Brain microvascular endothelial cell (primary cell): Measurements from ENCODE around the gene OR2A25.

Experiments
- DNase-seq: peaks from one replicate; pipeline ENCODE4 v3.0.0-alpha.2; 2020
- H3K27ac ChIP-seq: fragments of 250-450 bp; sonication (Bioruptor Pico); 2 replicates; pipeline ENCODE4 v1.5.1; 2020; ENCODE audit warnings: mild to moderate bottlenecking, moderate library complexity
- H3K27me3 ChIP-seq: fragments of 250-450 bp; sonication (Bioruptor Pico); replicated peaks from 2 replicates; pipeline ENCODE4 v1.5.1; 2020; ENCODE audit warnings: mild to moderate bottlenecking
- H3K36me3 ChIP-seq: fragments of 250-450 bp; sonication (Bioruptor Pico); replicated peaks from 2 replicates; pipeline ENCODE4 v1.5.1; 2020; ENCODE audit warnings: mild to moderate bottlenecking
- H3K4me3 ChIP-seq: 2 replicates; pipeline ENCODE4 v1.5.1; 2011; ENCODE audit warnings: low read depth, mild to moderate bottlenecking, control low read depth, low read length, moderate library complexity
- CTCF ChIP-seq: IDR thresholded peaks from 2 replicates; pipeline ENCODE4 v1.5.1; 2011; ENCODE audit warnings: low read depth, mild to moderate bottlenecking, moderate library complexity, low read length, control low read depth, inconsistent platforms; ENCODE audit errors: missing control alignments
- in situ Hi-C: cut with HindIII; loops from 2 replicates; pipeline ENCODE4 v1.10.0; 2017; ENCODE audit warnings: low sequenced_read_pairs, low pct_ligation_motif_present

The OR2A25 gene

GRCh38 chr7:144069511-144069910, at the start of gene OR2A25:
Gene OR2A25, plus strand, starts transcription at chr7:144069811. Its CDS starts 4,409 bp downstream, at chr7:144074220.
- H3K27me3 ChIP-seq = no peaks in the 10 kb centered on the region

DNA sequence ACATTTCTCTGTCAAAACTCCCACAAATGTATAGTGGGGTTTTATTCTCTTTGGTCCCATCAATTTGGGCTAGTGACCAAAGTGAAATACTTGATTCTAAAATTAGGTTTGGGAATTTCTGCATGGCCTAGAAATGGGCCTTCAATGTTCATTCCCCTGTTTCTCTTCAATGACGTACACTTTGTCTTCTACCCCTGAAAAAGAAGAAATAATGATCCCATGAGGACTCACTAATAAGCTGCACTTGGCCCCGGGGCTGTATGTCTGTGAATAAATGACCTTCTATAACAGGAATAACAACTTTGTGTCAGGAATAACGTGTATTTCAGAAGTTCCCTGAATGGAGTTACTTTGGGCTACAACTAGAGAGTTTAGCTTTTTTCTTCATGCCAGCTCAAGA, 49.3 kb upstream of the OR2A25 start:
- Histone ChIP-seq H3K4me3 (no peak overlapping the region), H3K36me3 (no peaks in the 10 kb centered on the region), H3K27me3 (no peaks in the 10 kb centered on the region), H3K27ac (no peak overlapping the region)
- no peak for DNase-seq
- in situ Hi-C loops = no loop called here
- TF ChIP-seq CTCF = no peak

More at GRCh38 chr7:144069511-144069910, at the start of gene OR2A25:
- H3K36me3 ChIP-seq = no peaks in the 10 kb centered on the region
- H3K27ac ChIP-seq = no peak within 1 kb of the TSS
- no peak for TF ChIP-seq CTCF
- H3K4me3 ChIP-seq = no peak within 1 kb of the TSS
- in situ Hi-C loops = no loop called here
- DNase-seq = no peak

- Histone ChIP-seq H3K4me3 (no peak overlapping the region), H3K36me3 (no peaks in the 10 kb centered on the region), H3K27me3 (no peaks in the 10 kb centered on the region), H3K27ac (no peak overlapping the region)
- in situ Hi-C loops = no loop called here
- no peak for TF ChIP-seq CTCF
- DNase-seq = no peak
Observed at GRCh38 chr7:144022169-144022568, 47.4 kb upstream of the OR2A25 start.

DNA sequence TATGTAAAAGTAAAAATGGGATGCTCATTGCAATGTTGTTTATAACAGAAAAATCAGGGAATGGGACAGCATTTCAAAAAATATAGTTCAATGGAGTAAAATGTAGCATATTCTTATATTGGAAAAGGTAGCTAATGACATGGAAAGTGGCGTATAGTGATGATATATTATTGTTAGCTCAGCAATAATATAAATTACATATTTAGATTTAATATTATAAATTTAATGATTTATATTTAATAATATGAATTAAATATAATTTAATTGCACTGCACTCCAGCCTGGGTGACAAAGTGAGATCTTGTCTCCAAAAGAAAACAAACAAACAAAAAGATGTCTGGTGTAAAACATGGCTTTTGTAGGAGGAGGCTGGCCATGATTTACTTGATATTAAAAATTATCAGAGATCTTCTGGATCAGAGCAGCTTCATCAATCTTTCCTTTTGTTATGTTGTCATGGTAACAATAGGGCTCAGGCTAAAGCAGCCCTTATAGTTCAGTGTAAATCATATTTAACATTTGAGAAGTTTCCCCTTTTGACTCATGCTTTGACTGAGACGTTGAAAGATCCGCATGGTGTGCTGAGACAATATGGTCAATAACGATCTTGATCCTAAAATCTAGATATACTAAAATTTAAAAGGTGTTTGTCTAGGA, 46.3 kb upstream of the OR2A25 start:
- Histone ChIP-seq H3K4me3 (no peak overlapping the region), H3K27me3 (no peaks in the 10 kb centered on the region), H3K27ac (no peak overlapping the region), H3K36me3 (no peaks in the 10 kb centered on the region)
- no peak for DNase-seq
- no peak for TF ChIP-seq CTCF
- in situ Hi-C loops = no loop called here

DNA sequence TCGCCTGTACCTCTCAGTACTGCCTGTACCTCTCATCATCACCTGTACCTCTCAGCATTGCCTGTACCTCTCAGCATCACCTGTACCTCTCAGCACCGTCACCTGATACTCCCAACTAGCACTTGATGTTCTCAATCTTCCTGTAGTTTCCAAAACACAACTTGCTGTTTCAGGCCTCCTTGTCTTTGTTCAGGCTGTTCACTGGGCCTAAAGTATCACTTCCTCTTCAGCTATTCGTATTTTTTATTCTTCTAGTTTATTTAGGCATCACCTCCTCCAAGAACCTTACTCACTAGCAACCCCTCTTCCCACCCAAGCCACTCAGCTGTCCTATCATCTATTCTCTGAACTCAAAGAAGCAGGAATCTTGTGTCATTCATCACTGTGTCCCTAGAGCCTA, 45.4 kb upstream of the OR2A25 start:
- TF ChIP-seq CTCF = no peak
- Histone ChIP-seq H3K27ac (no peak overlapping the region), H3K36me3 (no peaks in the 10 kb centered on the region), H3K27me3 (no peaks in the 10 kb centered on the region), H3K4me3 (no peak overlapping the region)
- in situ Hi-C loops = no loop called here
- DNase-seq = no peak
